Measurements from ENCODE around the gene SEC22A. TPM values are rescaled to one million over a fixed set of nuclear protein-coding genes. Genes with fewer than 3 reads are reported as not detected.

The SEC22A gene
- total RNA-seq, 2 experiments from 2014 or later: 13.8 to 15.8 TPM

Small RNAs within 50 kb of the gene (microRNA-seq; reads per million reads assigned to microRNA genes)
- gene MIR7110 (ENCODE audit: borderline microRNAs expressed, borderline replicate concordance): 0.84 reads per million

Other genes starting within 250 kb of the SEC22A start
- not detected for gene SEMA5B, start 174.2 kb upstream of the SEC22A start, total RNA-seq
- gene PDIA5, start 134.9 kb upstream of the SEC22A start, total RNA-seq: 10 to 100 TPM; 10.5 to 12.3 TPM
- not detected for gene ADCY5, start 247.1 kb downstream of the SEC22A start, total RNA-seq